OCI-LY7 (cell line): ENCODE data around the gene DVL1. TPM values are rescaled to one million over a fixed set of nuclear protein-coding genes. Genes with fewer than 3 reads are reported as not detected.

Source experiments
- BruUV-seq: library from RNA; stranded (reverse); fragments of 400-500 nt; replicated peaks from 2 replicates; lab custom pipeline; 2021; lab: Mats Ljungman, UMichigan
- CTCF ChIA-PET: fragments of 300-600 bp; sonication (Branson Sonifier 250); formaldehyde crosslinking; loops from one replicate; lab custom pipeline; 2022; ENCODE audit warnings: antibody characterized with exemption; ENCODE audit not compliant: unreplicated experiment; lab: Charles Lee
- POLR2A ChIA-PET: fragments of 300-600 bp; sonication (Branson Sonifier 250); formaldehyde crosslinking; loops from one replicate; lab custom pipeline; 2022; ENCODE audit warnings: antibody characterized with exemption; lab: Charles Lee
- DNase-seq: peaks from one replicate; pipeline ENCODE4 v3.0.0-alpha.2; 2015; ENCODE audit warnings: low spot score
- H2AFZ ChIP-seq: fragments of 200-600 bp; sonication (generic), shearing (Covaris generic); 2 replicates; pipeline ENCODE4 v1.6.1; 2014; ENCODE audit warnings: mild to moderate bottlenecking, antibody characterized with exemption, low read length, moderate library complexity
- H3K27ac ChIP-seq: fragments of 200-600 bp; sonication (generic); 2 replicates; pipeline ENCODE4 v1.5.1; 2014; ENCODE audit warnings: mixed run types, low read depth, mild to moderate bottlenecking, moderate library complexity, low read length, inconsistent platforms; ENCODE audit not compliant: poor library complexity, severe bottlenecking
- H3K36me3 ChIP-seq: fragments of 200-600 bp; sonication (generic); 2 replicates; pipeline ENCODE4 v1.6.1; 2014; ENCODE audit warnings: mild to moderate bottlenecking, antibody characterized with exemption, low read length, moderate library complexity, mixed read lengths; ENCODE audit not compliant: insufficient read depth
- H3K4me1 ChIP-seq: fragments of 200-600 bp; sonication (generic); 2 replicates; pipeline ENCODE4 v1.5.1; 2014; ENCODE audit warnings: mild to moderate bottlenecking, low read length; ENCODE audit not compliant: insufficient read depth, poor library complexity, severe bottlenecking
- H3K4me2 ChIP-seq: fragments of 200-600 bp; sonication (generic); 2 replicates; pipeline ENCODE4 v1.6.1; 2014; ENCODE audit warnings: mild to moderate bottlenecking, low read length
- H3K4me3 ChIP-seq: fragments of 200-600 bp; sonication (generic); 2 replicates; pipeline ENCODE4 v1.5.1; 2014; ENCODE audit warnings: mild to moderate bottlenecking, low read depth, low read length; ENCODE audit not compliant: poor library complexity, severe bottlenecking
- H3K79me2 ChIP-seq: fragments of 200-600 bp; sonication (generic); 2 replicates; pipeline ENCODE4 v1.6.1; 2016; ENCODE audit warnings: low read depth, mild to moderate bottlenecking, low read length, moderate library complexity, mixed read lengths; ENCODE audit not compliant: insufficient read depth
- H3K9me2 ChIP-seq: fragments of 200-600 bp; sonication (generic); 2 replicates; pipeline ENCODE4 v1.6.1; 2016; ENCODE audit warnings: mild to moderate bottlenecking, low read length, mixed read lengths; ENCODE audit not compliant: insufficient read depth
- H3K9me3 ChIP-seq: fragments of 200-600 bp; sonication (generic); 2 replicates; pipeline ENCODE4 v1.6.1; 2014; ENCODE audit warnings: mild to moderate bottlenecking, mixed run types, low read length, mixed read lengths
- H4K20me1 ChIP-seq: fragments of 200-600 bp; sonication (generic); 2 replicates; pipeline ENCODE4 v1.6.1; 2014; ENCODE audit warnings: mild to moderate bottlenecking, antibody characterized with exemption, low read length, moderate library complexity, mixed read lengths; ENCODE audit not compliant: insufficient read depth
- EZH2phosphoT487 ChIP-seq: fragments of 200-600 bp; sonication (generic); IDR thresholded peaks from 2 replicates; pipeline ENCODE4 v1.6.1; 2018; ENCODE audit warnings: low read depth, borderline replicate concordance, mild to moderate bottlenecking, mixed run types, antibody characterized with exemption, low read length, moderate library complexity, mixed read lengths
- intact Hi-C: fragments of 100-400 bp; cut with micrococcal nuclease; formaldehyde crosslinking; loops from one replicate; pipeline ENCODE4 v1.10.0; 2022; ENCODE audit not compliant: unreplicated experiment
- total RNA-seq, 2 experiments: library from RNA; depleted of rRNA in 1 of 2; stranded (reverse); fragments of >200 nt in 1 of 2; shearing (Covaris generic) in 1 of 2; gene quantifications; 2 replicates each; pipeline ENCODE4 v1.2.3, GENCODE V29; 2014 to 2022
- TF ChIP-seq, protein P1 (sequence below): fragments of 200-600 bp; sonication (generic); conservative IDR thresholded peaks from 2 replicates; pipeline ENCODE4 v1.5.1; 2014; ENCODE audit warnings: mild to moderate bottlenecking, antibody characterized with exemption, low read length, moderate library complexity, mixed read lengths

Gene DVL1
- total RNA-seq, 2 experiments from 2014 or later, result 27.8 to 47.1 TPM

DNA sequence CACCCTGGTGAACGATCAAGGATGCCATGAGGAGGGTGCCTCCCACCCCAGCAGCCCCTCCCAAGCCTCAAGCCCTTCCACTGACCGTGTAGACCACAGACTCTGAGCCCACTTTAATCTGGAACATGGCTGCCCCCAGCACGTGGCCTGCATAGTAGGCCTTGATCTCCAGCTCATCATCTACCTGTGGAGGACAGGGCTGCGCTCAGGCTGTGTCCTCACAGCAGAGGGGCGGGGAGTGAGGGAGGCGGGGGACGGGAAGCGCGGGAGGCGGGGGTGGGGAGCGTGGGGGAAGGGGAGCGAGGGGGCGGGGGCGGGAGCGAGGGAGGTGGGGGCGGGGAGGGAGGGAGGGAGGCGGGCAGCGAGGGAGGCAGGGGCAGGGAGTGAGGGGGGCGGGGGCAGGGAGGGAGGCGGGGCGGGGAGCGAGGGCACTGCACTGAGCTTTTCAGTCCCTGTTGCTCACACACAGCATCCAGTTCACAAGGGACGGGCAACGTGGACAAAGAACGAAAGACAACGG, 33.7 kb downstream of the DVL1 start:
- BruUV-seq, result no TSS peak
- H3K4me1 ChIP-seq, result no peaks in the 10 kb centered on the region
- H3K4me2 ChIP-seq, result no peak overlapping the region
- DNase-seq, result no peak
- ChIA-PET CTCF (no interaction called here), POLR2A (no interaction called here)
- H2AFZ ChIP-seq, result no peak overlapping the region
- H3K27ac ChIP-seq, result no peak overlapping the region
- H3K79me2 ChIP-seq, result peaks cover 3% of the 10 kb centered on the region; the same call in 1 of the 2 replicates
- no peaks in the 10 kb centered on the region for H3K9me3 ChIP-seq
- no peak overlapping the region for H3K4me3 ChIP-seq
- intact Hi-C loops, result no loop called here
- TF ChIP-seq, protein P1, sequence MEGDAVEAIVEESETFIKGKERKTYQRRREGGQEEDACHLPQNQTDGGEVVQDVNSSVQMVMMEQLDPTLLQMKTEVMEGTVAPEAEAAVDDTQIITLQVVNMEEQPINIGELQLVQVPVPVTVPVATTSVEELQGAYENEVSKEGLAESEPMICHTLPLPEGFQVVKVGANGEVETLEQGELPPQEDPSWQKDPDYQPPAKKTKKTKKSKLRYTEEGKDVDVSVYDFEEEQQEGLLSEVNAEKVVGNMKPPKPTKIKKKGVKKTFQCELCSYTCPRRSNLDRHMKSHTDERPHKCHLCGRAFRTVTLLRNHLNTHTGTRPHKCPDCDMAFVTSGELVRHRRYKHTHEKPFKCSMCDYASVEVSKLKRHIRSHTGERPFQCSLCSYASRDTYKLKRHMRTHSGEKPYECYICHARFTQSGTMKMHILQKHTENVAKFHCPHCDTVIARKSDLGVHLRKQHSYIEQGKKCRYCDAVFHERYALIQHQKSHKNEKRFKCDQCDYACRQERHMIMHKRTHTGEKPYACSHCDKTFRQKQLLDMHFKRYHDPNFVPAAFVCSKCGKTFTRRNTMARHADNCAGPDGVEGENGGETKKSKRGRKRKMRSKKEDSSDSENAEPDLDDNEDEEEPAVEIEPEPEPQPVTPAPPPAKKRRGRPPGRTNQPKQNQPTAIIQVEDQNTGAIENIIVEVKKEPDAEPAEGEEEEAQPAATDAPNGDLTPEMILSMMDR, result no peak
- no peaks in the 10 kb centered on the region for H3K9me2 ChIP-seq
- H4K20me1 ChIP-seq, result no peaks in the 10 kb centered on the region; the same call in 1 of the 2 replicates
- H3K36me3 ChIP-seq, result peaks cover 92% of the 10 kb centered on the region

DNA sequence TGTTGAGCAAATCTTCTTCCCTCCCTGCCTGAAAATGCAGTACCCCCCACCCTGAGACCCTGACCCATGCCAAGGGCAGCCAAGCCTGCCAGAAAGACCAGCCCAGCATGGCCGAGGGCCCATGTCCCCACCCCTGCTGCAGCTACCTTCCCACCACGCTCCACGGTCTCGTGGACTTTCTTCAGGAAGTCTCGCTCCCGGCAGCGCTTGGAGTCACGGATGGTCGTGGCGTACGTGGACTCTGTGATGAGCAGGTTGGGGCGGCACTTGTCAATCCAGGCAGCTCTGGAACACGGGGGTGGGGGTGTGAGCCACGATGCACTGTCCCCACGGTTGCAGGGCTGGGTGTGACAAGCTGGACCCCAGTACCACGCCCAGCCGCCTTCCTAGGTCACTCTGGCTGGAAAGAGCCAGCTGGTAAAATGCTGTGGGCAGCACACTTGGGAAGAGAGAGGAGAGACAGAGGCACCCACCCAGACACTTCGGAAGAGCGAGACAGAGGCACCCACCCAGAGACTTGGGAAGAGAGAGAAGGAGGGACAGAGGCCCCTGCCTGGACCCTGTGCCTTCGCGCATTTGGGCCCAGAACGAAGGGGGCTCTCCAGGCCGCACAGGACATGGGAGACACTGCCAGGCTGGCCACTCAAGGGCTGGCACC, 34.4 kb downstream of the DVL1 start:
- no peaks in the 10 kb centered on the region for H3K79me2 ChIP-seq
- TF ChIP-seq EZH2phosphoT487, result no peak
- TF ChIP-seq, protein P1, result no peak
- BruUV-seq, result no TSS peak
- H2AFZ ChIP-seq, result no peak overlapping the region
- no peak for DNase-seq
- POLR2A ChIA-PET, result no interaction called here
- peaks cover 92% of the 10 kb centered on the region for H3K36me3 ChIP-seq
- no peaks in the 10 kb centered on the region for H3K9me3 ChIP-seq
- no peak overlapping the region for H3K4me2 ChIP-seq
- peaks cover 4% of the 10 kb centered on the region; the same call in 1 of the 2 replicates for H4K20me1 ChIP-seq
- intact Hi-C loops, result no loop called here
- H3K27ac ChIP-seq, result no peak overlapping the region
- H3K4me3 ChIP-seq, result no peak overlapping the region
- CTCF ChIA-PET, result no interaction called here
- peaks cover 5% of the 10 kb centered on the region for H3K4me1 ChIP-seq
- no peaks in the 10 kb centered on the region for H3K9me2 ChIP-seq

DNA sequence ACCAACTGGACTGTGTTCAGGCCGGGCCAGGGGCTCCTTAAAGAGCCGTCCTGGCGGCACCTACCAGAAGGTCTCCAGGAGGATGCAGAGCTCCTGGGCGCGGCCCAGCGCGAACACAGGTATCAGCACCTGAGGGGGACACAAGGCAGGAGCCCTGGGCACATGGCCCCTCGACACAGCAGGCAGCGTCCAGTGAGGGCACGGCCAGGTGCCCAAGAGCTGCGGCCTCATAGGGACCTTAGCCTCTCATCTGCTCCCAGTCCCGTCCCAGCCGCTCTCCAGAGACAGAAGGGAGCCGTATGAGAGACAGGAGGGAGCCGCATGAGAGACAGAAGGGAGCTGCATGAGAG, 35.0 kb downstream of the DVL1 start:
- H2AFZ ChIP-seq, result no peak overlapping the region
- peaks cover 91% of the 10 kb centered on the region for H3K36me3 ChIP-seq
- ChIA-PET POLR2A (no interaction called here), CTCF (no interaction called here)
- H3K4me1 ChIP-seq, result peaks cover 10% of the 10 kb centered on the region
- H3K27ac ChIP-seq, result no peak overlapping the region
- H4K20me1 ChIP-seq, result peaks cover 5% of the 10 kb centered on the region; the same call in 1 of the 2 replicates
- no peak overlapping the region for H3K4me3 ChIP-seq
- BruUV-seq, result no TSS peak
- H3K9me2 ChIP-seq, result no peaks in the 10 kb centered on the region
- no peak overlapping the region for H3K4me2 ChIP-seq
- no peak for DNase-seq
- intact Hi-C loops, result no loop called here
- no peak for TF ChIP-seq EZH2phosphoT487
- TF ChIP-seq, protein P1, result no peak
- no peaks in the 10 kb centered on the region; the same call in 1 of the 2 replicates for H3K79me2 ChIP-seq
- no peaks in the 10 kb centered on the region for H3K9me3 ChIP-seq
